ENCODE measurements around the gene UBAC2. TPM values are rescaled to one million over a fixed set of nuclear protein-coding genes. Genes with fewer than 3 reads are reported as not detected.

The UBAC2 gene
- total RNA-seq, 4 donors from 2014 or later: 41.8 to 51.0 (median 45.5) TPM

DNA sequence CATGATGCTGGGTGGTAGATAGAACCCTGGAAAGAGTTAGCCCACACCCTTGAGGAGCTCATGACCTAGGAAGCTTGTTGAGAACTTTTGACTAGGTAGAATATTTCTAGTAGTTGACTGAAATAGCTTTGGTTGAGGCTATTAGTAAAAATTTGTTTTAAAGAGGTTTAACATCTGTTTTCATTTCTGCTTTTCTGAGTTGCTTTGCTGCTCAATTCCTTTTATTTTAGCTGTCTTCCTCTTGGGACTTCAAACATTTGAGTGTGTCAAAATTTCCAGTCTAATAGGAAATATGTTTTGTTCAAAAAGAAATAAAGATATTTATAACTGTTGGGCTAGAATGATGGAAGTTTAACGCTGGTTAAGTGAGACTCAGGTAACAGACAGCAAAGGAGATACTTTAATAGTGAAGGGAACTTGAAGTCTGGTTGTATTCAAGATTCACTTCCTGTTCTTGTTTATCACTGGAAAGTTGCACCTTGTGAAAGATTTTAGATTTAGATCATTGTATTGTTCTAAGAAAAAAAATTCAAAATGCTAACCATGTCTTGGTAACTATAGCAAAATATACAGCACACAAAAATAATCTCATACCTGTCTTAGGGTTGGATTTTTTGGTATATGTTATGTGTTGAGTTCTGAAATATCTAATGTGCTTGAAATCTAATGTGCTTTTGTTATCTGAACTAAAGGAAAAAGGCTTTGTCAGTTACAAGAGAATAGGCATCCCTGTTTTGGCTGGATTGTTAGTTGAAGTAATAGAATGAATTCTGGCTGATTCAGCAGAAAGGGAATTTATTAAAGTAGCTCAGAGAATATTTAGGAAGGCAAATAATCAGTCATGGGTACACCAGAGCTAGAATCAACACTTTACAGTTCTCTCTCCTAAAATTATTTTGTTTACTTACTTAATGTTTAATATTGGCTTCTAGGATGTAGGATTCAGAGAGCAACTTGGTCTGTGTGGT lies 81.9 kb downstream of the UBAC2 start:
- TF ChIP-seq, protein P1, sequence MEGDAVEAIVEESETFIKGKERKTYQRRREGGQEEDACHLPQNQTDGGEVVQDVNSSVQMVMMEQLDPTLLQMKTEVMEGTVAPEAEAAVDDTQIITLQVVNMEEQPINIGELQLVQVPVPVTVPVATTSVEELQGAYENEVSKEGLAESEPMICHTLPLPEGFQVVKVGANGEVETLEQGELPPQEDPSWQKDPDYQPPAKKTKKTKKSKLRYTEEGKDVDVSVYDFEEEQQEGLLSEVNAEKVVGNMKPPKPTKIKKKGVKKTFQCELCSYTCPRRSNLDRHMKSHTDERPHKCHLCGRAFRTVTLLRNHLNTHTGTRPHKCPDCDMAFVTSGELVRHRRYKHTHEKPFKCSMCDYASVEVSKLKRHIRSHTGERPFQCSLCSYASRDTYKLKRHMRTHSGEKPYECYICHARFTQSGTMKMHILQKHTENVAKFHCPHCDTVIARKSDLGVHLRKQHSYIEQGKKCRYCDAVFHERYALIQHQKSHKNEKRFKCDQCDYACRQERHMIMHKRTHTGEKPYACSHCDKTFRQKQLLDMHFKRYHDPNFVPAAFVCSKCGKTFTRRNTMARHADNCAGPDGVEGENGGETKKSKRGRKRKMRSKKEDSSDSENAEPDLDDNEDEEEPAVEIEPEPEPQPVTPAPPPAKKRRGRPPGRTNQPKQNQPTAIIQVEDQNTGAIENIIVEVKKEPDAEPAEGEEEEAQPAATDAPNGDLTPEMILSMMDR (IDR thresholded peaks at IDR 0.05): no peak
- DNase-seq (ENCODE audit: low spot score) (no peak), ATAC-seq (ENCODE audit: low FRiP score) (no peak)

DNA sequence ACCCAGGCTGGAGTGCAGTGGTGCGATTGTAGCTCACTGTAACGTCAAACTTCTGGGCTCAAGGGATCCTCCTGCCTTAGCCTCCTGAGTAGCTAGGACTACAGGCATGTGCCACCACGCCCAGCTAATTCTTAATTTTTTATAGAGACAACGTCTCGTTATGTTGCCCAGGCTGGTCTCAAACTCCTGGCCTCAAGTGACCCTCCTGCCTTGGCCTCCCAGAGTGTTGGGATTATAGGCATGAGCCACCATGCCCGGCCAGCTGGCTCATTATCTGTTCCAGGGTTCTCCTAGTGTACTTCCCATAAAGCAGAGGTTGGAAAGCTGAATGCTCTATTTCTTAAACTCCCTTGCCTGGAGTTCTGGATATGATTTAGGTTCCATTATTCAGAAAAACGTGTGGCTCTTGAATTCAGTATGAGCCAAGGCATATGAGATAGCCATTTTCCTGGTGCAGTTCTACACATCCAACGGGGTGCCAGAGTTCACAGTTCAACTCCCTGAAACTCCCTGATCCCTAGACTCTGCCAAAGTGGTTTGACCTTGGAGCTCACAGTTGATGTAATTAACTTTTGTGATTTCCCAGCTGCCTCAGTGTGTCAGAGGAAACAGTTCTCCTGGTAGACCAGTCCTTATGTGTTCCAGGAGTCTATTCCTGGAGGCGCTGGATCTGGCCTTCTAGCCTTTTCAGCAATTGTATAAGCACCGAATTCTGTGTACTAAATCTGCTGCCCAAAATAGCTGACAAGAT lies 85.0 kb downstream of the UBAC2 start:
- DNase-seq (ENCODE audit: low spot score): no peak
- ATAC-seq (ENCODE audit: low FRiP score): no peak
- TF ChIP-seq, protein P1 (IDR thresholded peaks at IDR 0.05): no peak

DNA sequence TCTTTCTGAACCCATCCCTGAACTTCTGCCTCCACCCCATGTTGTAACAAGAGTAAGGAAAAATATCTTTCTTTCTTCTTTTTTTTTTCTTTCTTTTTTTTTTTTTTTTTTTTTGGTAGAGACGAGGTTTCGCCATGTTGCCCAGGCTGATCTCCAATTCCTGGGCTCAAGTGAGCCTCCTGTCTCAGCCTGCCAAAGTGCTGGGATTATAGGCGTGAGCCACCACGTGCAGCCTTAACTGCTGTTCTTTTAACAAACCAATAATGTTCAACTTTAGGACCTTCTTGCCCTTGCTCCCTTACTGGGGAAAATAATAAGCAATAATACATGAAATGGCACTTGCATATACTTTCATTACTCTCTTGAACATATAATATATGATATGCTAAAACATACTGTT lies 86.9 kb downstream of the UBAC2 start:
- ATAC-seq (ENCODE audit: low FRiP score) (no peak), DNase-seq (ENCODE audit: low spot score) (no peak)
- TF ChIP-seq, protein P1 (IDR thresholded peaks at IDR 0.05): no peak

DNA sequence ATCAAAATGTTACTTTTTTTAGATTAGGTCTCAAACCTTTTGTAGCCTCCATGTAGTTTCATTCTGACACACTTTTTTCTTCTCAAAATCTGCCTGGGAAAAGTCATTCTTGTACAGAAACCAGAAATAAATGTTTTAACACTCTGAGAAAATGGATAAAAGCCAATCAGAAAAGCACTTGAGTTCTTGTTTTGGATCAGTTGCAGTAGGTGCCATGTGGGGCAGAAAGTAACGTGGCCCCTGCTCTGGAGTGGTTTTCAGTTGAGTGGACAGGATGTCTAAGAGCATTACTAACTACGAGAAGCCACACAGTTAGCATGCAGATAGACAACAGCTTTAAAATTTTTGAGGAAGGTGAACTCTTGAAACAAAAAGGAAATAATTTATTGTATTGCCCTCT lies 87.4 kb downstream of the UBAC2 start:
- ATAC-seq (ENCODE audit: low FRiP score): no peak
- TF ChIP-seq, protein P1 (IDR thresholded peaks at IDR 0.05): no peak
- no peak for DNase-seq (ENCODE audit: low spot score)

DNA sequence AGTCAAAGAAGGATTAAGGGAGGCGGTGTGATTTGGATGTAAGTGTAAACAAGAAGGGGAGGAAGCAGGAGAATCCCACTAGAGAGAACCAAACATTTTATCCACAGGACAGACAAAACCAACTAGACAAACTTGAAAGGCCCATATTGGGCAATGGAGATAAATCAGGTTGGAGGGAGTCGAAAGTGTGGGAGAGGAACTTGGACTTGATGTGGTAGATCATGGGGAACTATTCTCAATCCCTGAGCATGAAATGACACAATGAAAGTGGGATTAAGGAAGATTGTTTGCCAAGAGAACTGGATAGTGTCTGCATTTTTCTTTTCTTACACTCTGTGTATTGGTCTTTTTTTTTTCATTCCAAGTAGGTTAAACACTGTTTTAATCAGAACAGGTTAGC lies 88.6 kb downstream of the UBAC2 start:
- TF ChIP-seq, protein P1 (IDR thresholded peaks at IDR 0.05): no peak
- no peak for ATAC-seq (ENCODE audit: low FRiP score)
- DNase-seq (ENCODE audit: low spot score): no peak

DNA sequence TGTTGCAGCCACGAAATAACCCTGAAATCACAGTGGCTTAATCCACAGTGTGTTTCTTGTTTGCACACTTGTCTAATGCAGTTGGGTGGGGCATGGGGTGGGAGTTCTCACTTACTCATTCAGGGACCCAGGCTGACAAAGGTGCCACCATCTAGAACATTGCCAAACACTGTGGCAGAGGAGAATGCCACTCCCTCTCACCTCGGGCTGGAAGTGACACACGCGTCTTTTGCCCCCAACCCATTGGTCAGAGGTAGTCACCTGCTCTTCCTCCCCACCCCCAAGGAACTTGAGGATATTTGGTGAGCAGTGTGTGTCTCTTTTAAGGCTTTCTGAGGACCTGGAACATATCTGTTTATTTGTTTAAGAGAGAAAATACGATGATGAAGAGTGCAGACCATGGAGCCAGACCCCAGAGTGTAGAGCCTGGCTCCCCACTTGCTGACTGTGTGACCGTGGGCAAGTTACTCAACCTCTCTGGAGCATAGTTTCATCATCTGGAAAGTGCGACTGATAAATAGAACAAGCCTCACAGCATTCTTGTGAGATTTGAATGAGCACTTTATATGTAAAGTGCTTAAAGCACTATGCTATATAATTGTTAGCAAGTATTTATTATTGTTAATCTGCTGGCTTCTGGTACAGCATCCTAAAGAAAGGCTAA lies 89.2 kb downstream of the UBAC2 start:
- ATAC-seq (ENCODE audit: low FRiP score): no peak
- TF ChIP-seq, protein P1 (IDR thresholded peaks at IDR 0.05): no peak

More for the DNA sequence above, 89.2 kb downstream of the UBAC2 start:
- no peak for DNase-seq (ENCODE audit: low spot score)

All from omental fat pad (tissue), 4 donors.